Measurements from ENCODE around the gene PIGL.
"Not testable (repeated sequence)": the region's sequence is repeated elsewhere in the genome, so short reads cannot be mapped to it uniquely, and the experiment has no call there.

DNA sequence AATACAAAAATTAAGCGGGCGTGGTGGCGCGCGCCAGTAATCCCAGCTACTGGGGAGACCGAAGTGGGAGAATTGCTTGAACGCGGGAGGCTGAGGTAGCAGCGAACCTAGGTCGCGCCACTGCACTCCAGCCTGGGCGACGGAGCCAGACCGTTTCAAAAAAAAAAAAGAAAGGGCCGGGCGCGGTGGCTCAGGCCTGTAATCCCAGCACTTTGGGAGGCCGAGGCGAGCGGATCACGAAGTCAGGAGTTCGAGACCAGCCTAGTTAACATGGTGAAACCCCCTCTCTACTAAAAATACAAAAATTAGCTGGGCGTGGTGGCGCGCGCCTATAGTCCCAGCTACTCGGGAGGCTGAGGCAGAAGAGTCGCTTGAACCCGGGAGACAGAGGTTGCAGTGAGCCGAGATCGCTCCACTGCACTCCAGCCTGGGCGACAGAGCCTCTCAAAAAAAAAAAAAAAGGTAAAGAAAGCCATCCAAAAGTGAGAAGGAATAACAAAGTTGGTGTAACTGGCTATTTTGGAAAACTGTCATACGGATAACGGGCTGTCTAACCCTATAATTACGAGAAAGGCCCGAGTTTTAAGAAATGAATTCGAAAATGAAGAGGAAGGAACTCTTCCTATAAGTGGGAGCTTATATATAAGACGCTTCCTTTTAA, 539 bp upstream of the PIGL start:
- TF ChIP-seq, protein P1, sequence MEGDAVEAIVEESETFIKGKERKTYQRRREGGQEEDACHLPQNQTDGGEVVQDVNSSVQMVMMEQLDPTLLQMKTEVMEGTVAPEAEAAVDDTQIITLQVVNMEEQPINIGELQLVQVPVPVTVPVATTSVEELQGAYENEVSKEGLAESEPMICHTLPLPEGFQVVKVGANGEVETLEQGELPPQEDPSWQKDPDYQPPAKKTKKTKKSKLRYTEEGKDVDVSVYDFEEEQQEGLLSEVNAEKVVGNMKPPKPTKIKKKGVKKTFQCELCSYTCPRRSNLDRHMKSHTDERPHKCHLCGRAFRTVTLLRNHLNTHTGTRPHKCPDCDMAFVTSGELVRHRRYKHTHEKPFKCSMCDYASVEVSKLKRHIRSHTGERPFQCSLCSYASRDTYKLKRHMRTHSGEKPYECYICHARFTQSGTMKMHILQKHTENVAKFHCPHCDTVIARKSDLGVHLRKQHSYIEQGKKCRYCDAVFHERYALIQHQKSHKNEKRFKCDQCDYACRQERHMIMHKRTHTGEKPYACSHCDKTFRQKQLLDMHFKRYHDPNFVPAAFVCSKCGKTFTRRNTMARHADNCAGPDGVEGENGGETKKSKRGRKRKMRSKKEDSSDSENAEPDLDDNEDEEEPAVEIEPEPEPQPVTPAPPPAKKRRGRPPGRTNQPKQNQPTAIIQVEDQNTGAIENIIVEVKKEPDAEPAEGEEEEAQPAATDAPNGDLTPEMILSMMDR (IDR thresholded peaks at IDR 0.05), result not testable (repeated sequence)
- not testable (repeated sequence) for TF ChIP-seq POLR2A, POLR2AphosphoS5 (IDR thresholded peaks at IDR 0.05)

Data from sigmoid colon (tissue), 4 donors.